Measurements from ENCODE around the gene FAM200C. TPM values are rescaled to one million over a fixed set of nuclear protein-coding genes. Genes with fewer than 3 reads are reported as not detected.

Gene FAM200C
- polyA plus RNA-seq, 1 donor (not counting 4 experiments of a cell fraction or from before 2014, with no cell fraction given) = 1.7 TPM

DNA sequence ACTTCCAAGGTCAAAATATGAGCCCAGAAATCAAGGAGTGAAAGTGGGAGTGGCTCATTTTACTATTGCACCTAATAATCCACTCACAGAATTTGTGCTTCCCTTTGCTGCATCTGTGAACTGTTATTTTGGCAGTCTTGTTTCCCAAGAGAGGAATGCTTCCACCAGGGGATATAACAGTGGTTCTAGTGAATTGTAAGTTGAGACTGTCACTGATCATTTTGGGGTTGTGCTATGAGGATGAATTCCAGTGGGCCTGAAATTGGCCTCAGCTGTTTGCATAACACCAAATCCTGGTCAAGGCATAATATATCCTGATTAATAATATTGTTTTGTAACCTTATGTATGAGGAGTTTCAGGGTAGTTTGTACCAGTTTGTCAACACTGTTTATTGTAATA is 14.4 kb downstream of the FAM200C start:
- dilution Hi-C loops (cut with MboI; ENCODE audit: extremely low pct_ligation_motif_present, low sequenced_read_pairs) = no loop called here
- Histone ChIP-seq H3K4me2 (ENCODE audit: control insufficient read depth, extremely low read depth, insufficient read depth, low read depth, low read length) (no peak overlapping the region), H3K4me1 (ENCODE audit: control insufficient read depth, extremely low read depth, insufficient read depth, low read length) (no peaks in the 10 kb centered on the region), H3K9ac (ENCODE audit: control insufficient read depth, extremely low read depth, insufficient read depth, low read length) (no peak overlapping the region), H3K9me3 (ENCODE audit: control insufficient read depth, low read depth, low read length) (no peaks in the 10 kb centered on the region), H3K36me3 (ENCODE audit: control insufficient read depth in 2 of 2, extremely low read depth in 1 of 2, insufficient read depth in 2 of 2, low read length in 2 of 2) (no peaks in the 10 kb centered on the region), H3K27ac (ENCODE audit: control insufficient read depth, insufficient read depth, low read length) (no peak overlapping the region), H3K79me2 (ENCODE audit: control insufficient read depth, insufficient read depth, low read length) (no peaks in the 10 kb centered on the region), H2AFZ (ENCODE audit: control insufficient read depth, low read length) (no peak overlapping the region), H3K9me1 (ENCODE audit: control insufficient read depth, extremely low read depth, insufficient read depth, low read length) (no peaks in the 10 kb centered on the region), H4K20me1 (ENCODE audit: control insufficient read depth, extremely low read depth, insufficient read depth, low read length) (no peaks in the 10 kb centered on the region), H3K4me3 (ENCODE audit: control insufficient read depth in 2 of 3, extremely low read depth in 1 of 3, insufficient read depth in 2 of 3, low read depth in 1 of 3, low read length in 3 of 3) (no peak overlapping the region), H3K27me3 (ENCODE audit: control insufficient read depth, extremely low read depth, insufficient read depth, low read length) (no peaks in the 10 kb centered on the region)
- no peak for DNase-seq (ENCODE audit: low read depth, low spot score)
- no peak for FAIRE-seq
- TF ChIP-seq, protein P1, sequence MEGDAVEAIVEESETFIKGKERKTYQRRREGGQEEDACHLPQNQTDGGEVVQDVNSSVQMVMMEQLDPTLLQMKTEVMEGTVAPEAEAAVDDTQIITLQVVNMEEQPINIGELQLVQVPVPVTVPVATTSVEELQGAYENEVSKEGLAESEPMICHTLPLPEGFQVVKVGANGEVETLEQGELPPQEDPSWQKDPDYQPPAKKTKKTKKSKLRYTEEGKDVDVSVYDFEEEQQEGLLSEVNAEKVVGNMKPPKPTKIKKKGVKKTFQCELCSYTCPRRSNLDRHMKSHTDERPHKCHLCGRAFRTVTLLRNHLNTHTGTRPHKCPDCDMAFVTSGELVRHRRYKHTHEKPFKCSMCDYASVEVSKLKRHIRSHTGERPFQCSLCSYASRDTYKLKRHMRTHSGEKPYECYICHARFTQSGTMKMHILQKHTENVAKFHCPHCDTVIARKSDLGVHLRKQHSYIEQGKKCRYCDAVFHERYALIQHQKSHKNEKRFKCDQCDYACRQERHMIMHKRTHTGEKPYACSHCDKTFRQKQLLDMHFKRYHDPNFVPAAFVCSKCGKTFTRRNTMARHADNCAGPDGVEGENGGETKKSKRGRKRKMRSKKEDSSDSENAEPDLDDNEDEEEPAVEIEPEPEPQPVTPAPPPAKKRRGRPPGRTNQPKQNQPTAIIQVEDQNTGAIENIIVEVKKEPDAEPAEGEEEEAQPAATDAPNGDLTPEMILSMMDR (optimal IDR thresholded peaks at IDR 0.05 in 1 of 3, IDR thresholded peaks at IDR 0.05 in 1 of 3, conservative IDR thresholded peaks at IDR 0.05 in 1 of 3; ENCODE audit: extremely low read depth in 1 of 3, insufficient read depth in 2 of 3, low read length in 3 of 3) = no peak
- no peak for TF ChIP-seq EZH2 (IDR thresholded peaks at IDR 0.05; ENCODE audit: low read length)

DNA sequence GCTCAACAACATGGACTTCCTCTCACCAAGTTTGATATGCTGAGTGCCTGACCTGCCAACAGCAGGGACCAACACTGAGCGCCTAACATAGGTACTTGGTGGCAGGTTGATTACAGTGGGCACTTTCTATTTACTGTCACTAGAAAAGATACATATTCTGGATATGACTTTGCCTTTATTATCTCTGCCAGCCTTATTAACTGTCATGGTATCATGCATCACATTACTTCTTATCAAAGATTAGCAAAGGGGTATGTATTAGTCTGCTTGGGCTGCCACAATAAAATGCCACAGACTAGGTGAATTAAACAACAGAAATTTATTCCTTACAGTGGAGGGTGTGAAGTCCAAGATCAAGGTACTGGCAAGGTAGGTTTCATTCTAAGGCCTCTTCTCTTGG is 15.2 kb downstream of the FAM200C start:
- no peak overlapping the region for H2AFZ ChIP-seq (ENCODE audit: control insufficient read depth, low read length)
- no peaks in the 10 kb centered on the region for H3K4me1 ChIP-seq (ENCODE audit: control insufficient read depth, extremely low read depth, insufficient read depth, low read length)
- no peak overlapping the region for H3K27ac ChIP-seq (ENCODE audit: control insufficient read depth, insufficient read depth, low read length)
- no peaks in the 10 kb centered on the region for H3K27me3 ChIP-seq (ENCODE audit: control insufficient read depth, extremely low read depth, insufficient read depth, low read length)
- no peaks in the 10 kb centered on the region for H3K9me1 ChIP-seq (ENCODE audit: control insufficient read depth, extremely low read depth, insufficient read depth, low read length)
- no peak overlapping the region for H3K4me2 ChIP-seq (ENCODE audit: control insufficient read depth, extremely low read depth, insufficient read depth, low read depth, low read length)
- dilution Hi-C loops (cut with MboI; ENCODE audit: extremely low pct_ligation_motif_present, low sequenced_read_pairs) = no loop called here
- no peak for DNase-seq (ENCODE audit: low read depth, low spot score)
- FAIRE-seq = no peak
- TF ChIP-seq, protein P1 (optimal IDR thresholded peaks at IDR 0.05 in 1 of 3, IDR thresholded peaks at IDR 0.05 in 1 of 3, conservative IDR thresholded peaks at IDR 0.05 in 1 of 3; ENCODE audit: extremely low read depth in 1 of 3, insufficient read depth in 2 of 3, low read length in 3 of 3) = no peak
- TF ChIP-seq EZH2 (IDR thresholded peaks at IDR 0.05; ENCODE audit: low read length) = no peak
- H3K4me3 ChIP-seq (ENCODE audit: control insufficient read depth in 2 of 3, extremely low read depth in 1 of 3, insufficient read depth in 2 of 3, low read depth in 1 of 3, low read length in 3 of 3) = no peak overlapping the region
- H3K9me3 ChIP-seq (ENCODE audit: control insufficient read depth, low read depth, low read length) = no peaks in the 10 kb centered on the region
- no peak overlapping the region for H3K9ac ChIP-seq (ENCODE audit: control insufficient read depth, extremely low read depth, insufficient read depth, low read length)
- H3K79me2 ChIP-seq (ENCODE audit: control insufficient read depth, insufficient read depth, low read length) = no peaks in the 10 kb centered on the region
- no peaks in the 10 kb centered on the region for H3K36me3 ChIP-seq (ENCODE audit: control insufficient read depth in 2 of 2, extremely low read depth in 1 of 2, insufficient read depth in 2 of 2, low read length in 2 of 2)
- H4K20me1 ChIP-seq (ENCODE audit: control insufficient read depth, extremely low read depth, insufficient read depth, low read length) = no peaks in the 10 kb centered on the region

Measured in keratinocyte (primary cell).